ENCODE data around the gene MRGPRD.

MRGPRD gene

GRCh38 chr11:68936358-68936636 is 44.5 kb downstream of the MRGPRD start:
- TF ChIP-seq TAF1 (IDR thresholded peaks at IDR 0.05; ENCODE audit: borderline replicate concordance, insufficient read depth, low read length), result no peak
- TF ChIP-seq SIN3A (IDR thresholded peaks at IDR 0.05; ENCODE audit: borderline replicate concordance, insufficient read depth, low read length), result no peak
- TF ChIP-seq FOXP2 (optimal IDR thresholded peaks at IDR 0.05; ENCODE audit: borderline replicate concordance, extremely low read depth, extremely low read length, insufficient read depth), result no peak
- no peak for TF ChIP-seq POLR2AphosphoS5 (IDR thresholded peaks at IDR 0.05; ENCODE audit: low read depth, low read length)
- TF ChIP-seq REST (IDR thresholded peaks at IDR 0.05; ENCODE audit: insufficient read depth in 1 of 2, low read depth in 2 of 2, low read length in 2 of 2), result no peak

GRCh38 chr11:68935516-68936357 is 45.0 kb downstream of the MRGPRD start:
- no peak for TF ChIP-seq SIN3A (IDR thresholded peaks at IDR 0.05; ENCODE audit: borderline replicate concordance, insufficient read depth, low read length)
- no peak for TF ChIP-seq POLR2AphosphoS5 (IDR thresholded peaks at IDR 0.05; ENCODE audit: low read depth, low read length)
- TF ChIP-seq FOXP2 (optimal IDR thresholded peaks at IDR 0.05; ENCODE audit: borderline replicate concordance, extremely low read depth, extremely low read length, insufficient read depth), result no peak

- TF ChIP-seq REST (IDR thresholded peaks at IDR 0.05; ENCODE audit: insufficient read depth in 1 of 2, low read depth in 2 of 2, low read length in 2 of 2) (no peak), SIN3A (IDR thresholded peaks at IDR 0.05; ENCODE audit: borderline replicate concordance, insufficient read depth, low read length) (no peak), POLR2AphosphoS5 (IDR thresholded peaks at IDR 0.05; ENCODE audit: low read depth, low read length) (no peak), TAF1 (IDR thresholded peaks at IDR 0.05; ENCODE audit: borderline replicate concordance, insufficient read depth, low read length) (no peak), FOXP2 (optimal IDR thresholded peaks at IDR 0.05; ENCODE audit: borderline replicate concordance, extremely low read depth, extremely low read length, insufficient read depth) (no peak)
These were observed 45.7 kb downstream of the MRGPRD start for GRCh38 chr11:68935066-68935465.

- TF ChIP-seq FOXP2 (optimal IDR thresholded peaks at IDR 0.05; ENCODE audit: borderline replicate concordance, extremely low read depth, extremely low read length, insufficient read depth), result no peak
- TF ChIP-seq TAF1 (IDR thresholded peaks at IDR 0.05; ENCODE audit: borderline replicate concordance, insufficient read depth, low read length), result no peak
- TF ChIP-seq POLR2AphosphoS5 (IDR thresholded peaks at IDR 0.05; ENCODE audit: low read depth, low read length), result no peak
- no peak for TF ChIP-seq REST (IDR thresholded peaks at IDR 0.05; ENCODE audit: insufficient read depth in 1 of 2, low read depth in 2 of 2, low read length in 2 of 2)
- TF ChIP-seq SIN3A (IDR thresholded peaks at IDR 0.05; ENCODE audit: borderline replicate concordance, insufficient read depth, low read length), result no peak
These were observed 46.1 kb downstream of the MRGPRD start for GRCh38 chr11:68934666-68935065.

GRCh38 chr11:68934321-68934645 is 46.5 kb downstream of the MRGPRD start:
- TF ChIP-seq SIN3A (IDR thresholded peaks at IDR 0.05; ENCODE audit: borderline replicate concordance, insufficient read depth, low read length) (no peak), TAF1 (IDR thresholded peaks at IDR 0.05; ENCODE audit: borderline replicate concordance, insufficient read depth, low read length) (no peak)

GRCh38 chr11:68933605-68934320 is 47.0 kb downstream of the MRGPRD start:
- TF ChIP-seq POLR2AphosphoS5 (IDR thresholded peaks at IDR 0.05; ENCODE audit: low read depth, low read length), result no peak
- no peak for TF ChIP-seq TAF1 (IDR thresholded peaks at IDR 0.05; ENCODE audit: borderline replicate concordance, insufficient read depth, low read length)
- TF ChIP-seq SIN3A (IDR thresholded peaks at IDR 0.05; ENCODE audit: borderline replicate concordance, insufficient read depth, low read length), result no peak
- no peak for TF ChIP-seq FOXP2 (optimal IDR thresholded peaks at IDR 0.05; ENCODE audit: borderline replicate concordance, extremely low read depth, extremely low read length, insufficient read depth)
- no peak for TF ChIP-seq REST (IDR thresholded peaks at IDR 0.05; ENCODE audit: insufficient read depth in 1 of 2, low read depth in 2 of 2, low read length in 2 of 2)

All from PFSK-1 (cell line).